SK-N-SH treated with all-trans-retinoic acid at 6 μM for 48 hours (cell line): ENCODE results near the gene MYT1.

Experiments used
- ATAC-seq: fragments of 200-7000 bp; cut with Tn5 transposase; 3 replicates; pipeline ENCODE4 v1.9.1; 2020; ENCODE audit warnings: mild to moderate bottlenecking, moderate library complexity
- ARNTL ChIP-seq: fragments of 450-650 bp; formaldehyde crosslinking; IDR thresholded peaks from 2 replicates; pipeline ENCODE4 v1.5.0; 2020; ENCODE audit warnings: low read depth, mild to moderate bottlenecking, moderate library complexity, borderline replicate concordance
- BACH2 ChIP-seq: fragments of 250-450 bp; sonication (Bioruptor Pico); IDR thresholded peaks from 2 replicates; pipeline ENCODE4 v1.9.0; 2021; ENCODE audit warnings: mild to moderate bottlenecking, borderline replicate concordance
- CREB5 ChIP-seq: fragments of 250-450 bp; sonication (Bioruptor Pico); IDR thresholded peaks from 2 replicates; pipeline ENCODE4 v1.5.1; 2020; ENCODE audit warnings: low read depth, mild to moderate bottlenecking, moderate library complexity
- CSRNP3 ChIP-seq: fragments of 250-450 bp; sonication (Bioruptor Pico); IDR thresholded peaks from 2 replicates; pipeline ENCODE4 v1.5.1; 2021; ENCODE audit warnings: mild to moderate bottlenecking, moderate library complexity
- ESRRG ChIP-seq: fragments of 250-450 bp; sonication (Bioruptor Pico); IDR thresholded peaks from 2 replicates; pipeline ENCODE4 v1.6.1; 2021; ENCODE audit warnings: mild to moderate bottlenecking
- GLIS3 ChIP-seq: fragments of 250-450 bp; sonication (Bioruptor Pico); IDR thresholded peaks from 2 replicates; pipeline ENCODE4 v1.5.0; 2020; ENCODE audit warnings: mild to moderate bottlenecking, moderate library complexity
- ISL1 ChIP-seq: fragments of 250-450 bp; sonication (Bioruptor Pico); IDR thresholded peaks from 2 replicates; pipeline ENCODE4 v2.1.2; 2022; ENCODE audit warnings: mild to moderate bottlenecking, moderate library complexity
- OSR1 ChIP-seq: fragments of 250-450 bp; sonication (Bioruptor Pico); IDR thresholded peaks from 2 replicates; pipeline ENCODE4 v1.8.0; 2022; ENCODE audit warnings: moderate library complexity, mild to moderate bottlenecking, inconsistent platforms
- PATZ1 ChIP-seq: fragments of 250-450 bp; sonication (Bioruptor Pico); IDR thresholded peaks from 2 replicates; pipeline ENCODE4 v1.8.0; 2020; ENCODE audit warnings: mild to moderate bottlenecking, moderate library complexity, borderline replicate concordance
- POU6F1 ChIP-seq: fragments of 250-450 bp; sonication (Bioruptor Pico); IDR thresholded peaks from 2 replicates; pipeline ENCODE4 v1.8.0; 2021; ENCODE audit warnings: low read depth, mild to moderate bottlenecking, moderate library complexity, borderline replicate concordance
- RARB ChIP-seq: fragments of 250-450 bp; sonication (Bioruptor Pico); IDR thresholded peaks from 2 replicates; pipeline ENCODE4 v1.8.0; 2021; ENCODE audit warnings: mild to moderate bottlenecking, moderate library complexity
- SNAI2 ChIP-seq: fragments of 250-450 bp; sonication (Bioruptor Pico); IDR thresholded peaks from 2 replicates; pipeline ENCODE4 v1.5.0; 2020; ENCODE audit warnings: mild to moderate bottlenecking, moderate library complexity
- TCF4 ChIP-seq: fragments of 250-450 bp; sonication (Bioruptor Pico); IDR thresholded peaks from 2 replicates; pipeline ENCODE4 v1.8.0; 2021; ENCODE audit warnings: mild to moderate bottlenecking, moderate library complexity, borderline replicate concordance
- TOX ChIP-seq: fragments of 250-450 bp; sonication (Bioruptor Pico); IDR thresholded peaks from 2 replicates; pipeline ENCODE4 v1.8.0; 2021; ENCODE audit warnings: mild to moderate bottlenecking, moderate library complexity, borderline replicate concordance
- TSHZ2 ChIP-seq: fragments of 250-450 bp; sonication (Bioruptor Pico); IDR thresholded peaks from 2 replicates; pipeline ENCODE4 v1.5.0; 2020; ENCODE audit warnings: mild to moderate bottlenecking, moderate library complexity
- ZC3H10 ChIP-seq: fragments of 250-450 bp; sonication (Bioruptor Pico); IDR thresholded peaks from 2 replicates; pipeline ENCODE4 v1.5.1; 2021; ENCODE audit warnings: mild to moderate bottlenecking, moderate library complexity
- ZFP3 ChIP-seq: fragments of 250-450 bp; sonication (Bioruptor Pico); IDR thresholded peaks from 2 replicates; pipeline ENCODE4 v1.5.0; 2020; ENCODE audit warnings: mild to moderate bottlenecking, moderate library complexity
- ZFP30 ChIP-seq: fragments of 450-650 bp; formaldehyde crosslinking; IDR thresholded peaks from 2 replicates; pipeline ENCODE4 v1.5.0; 2022; ENCODE audit warnings: mild to moderate bottlenecking, moderate library complexity
- ZNF565 ChIP-seq: fragments of 450-650 bp; formaldehyde crosslinking; conservative IDR thresholded peaks from 2 replicates; pipeline ENCODE4 v1.5.0; 2020; ENCODE audit warnings: low read depth, mild to moderate bottlenecking, moderate library complexity
- ZNF8 ChIP-seq: fragments of 450-650 bp; formaldehyde crosslinking; IDR thresholded peaks from 2 replicates; pipeline ENCODE4 v1.5.0; 2020; ENCODE audit warnings: mild to moderate bottlenecking, moderate library complexity

The MYT1 gene

GRCh38 chr20:64253443-64253842, 89.2 kb downstream of the MYT1 start:
- TF ChIP-seq ARNTL (CRISPR knock-in tag) (no peak), PATZ1 (CRISPR knock-in tag) (no peak), OSR1 (CRISPR knock-in tag) (no peak), BACH2 (no peak)
- TF ChIP-seq, all 23 proteins: peak for 0
- ATAC-seq: no peak

- no peak for TF ChIP-seq ZFP3 (CRISPR knock-in tag)
- no peak for TF ChIP-seq OSR1 (CRISPR knock-in tag)
- no peak for TF ChIP-seq ZFP30 (CRISPR knock-in tag)
- TF ChIP-seq ARNTL (CRISPR knock-in tag): no peak
- TF ChIP-seq ISL1 (CRISPR knock-in tag): no peak
- TF ChIP-seq ESRRG (CRISPR knock-in tag): no peak
- no peak for TF ChIP-seq POU6F1
- TF ChIP-seq TCF4 (CRISPR knock-in tag): no peak
- TF ChIP-seq CSRNP3 (CRISPR knock-in tag): no peak
- no peak for TF ChIP-seq ZC3H10 (CRISPR knock-in tag)
- no peak for TF ChIP-seq ZNF8
- no peak for TF ChIP-seq TOX (CRISPR knock-in tag)
- TF ChIP-seq PATZ1 (CRISPR knock-in tag): no peak
- no peak for TF ChIP-seq BACH2
- TF ChIP-seq TSHZ2: no peak
- no peak for TF ChIP-seq SNAI2
- TF ChIP-seq ZNF565 (CRISPR knock-in tag): no peak
Measured at GRCh38 chr20:64254156-64254555, 89.9 kb downstream of the MYT1 start.

GRCh38 chr20:64254571-64255360, 90.5 kb downstream of the MYT1 start:
- no peak for TF ChIP-seq PATZ1 (CRISPR knock-in tag)
- no peak for TF ChIP-seq ZC3H10 (CRISPR knock-in tag)
- TF ChIP-seq CREB5 (CRISPR knock-in tag): no peak
- TF ChIP-seq GLIS3: no peak
- TF ChIP-seq RARB (CRISPR knock-in tag): no peak
- no peak for TF ChIP-seq POU6F1

More at GRCh38 chr20:64254156-64254555, 89.9 kb downstream of the MYT1 start:
- ATAC-seq: no peak

More at GRCh38 chr20:64254571-64255360, 90.5 kb downstream of the MYT1 start:
- no peak; the same call in 2 of the 3 replicates for ATAC-seq
